WERI-Rb-1 (cell line): ENCODE data around the gene C20orf173.

Experiments
- DNase-seq: peaks from one replicate; pipeline ENCODE4 v3.0.0-alpha.2; 2020
- H3K27ac ChIP-seq: fragments of 250-450 bp; sonication (Bioruptor Pico); 2 replicates; pipeline ENCODE4 v1.5.1; 2020; ENCODE audit warnings: mild to moderate bottlenecking, moderate library complexity
- H3K27me3 ChIP-seq: fragments of 250-450 bp; sonication (Bioruptor Pico); 2 replicates; pipeline ENCODE4 v1.5.1; 2021; ENCODE audit warnings: mild to moderate bottlenecking, low read depth, moderate library complexity; ENCODE audit not compliant: insufficient read depth, severe bottlenecking
- H3K36me3 ChIP-seq: fragments of 250-450 bp; sonication (Bioruptor Pico); 2 replicates; pipeline ENCODE4 v1.5.1; 2020; ENCODE audit warnings: mild to moderate bottlenecking, moderate library complexity
- H3K4me3 ChIP-seq: 2 replicates; pipeline ENCODE4 v1.5.1; 2011; ENCODE audit warnings: low read depth, mild to moderate bottlenecking, control low read depth, low read length
- H3K9me3 ChIP-seq: fragments of 250-450 bp; sonication (Bioruptor Pico); 2 replicates; pipeline ENCODE4 v1.5.1; 2021; ENCODE audit warnings: mild to moderate bottlenecking, moderate library complexity; ENCODE audit not compliant: severe bottlenecking
- TF ChIP-seq, protein P1 (sequence below): IDR thresholded peaks from 2 replicates; pipeline ENCODE4 v1.5.1; 2011; ENCODE audit warnings: low read depth, mild to moderate bottlenecking, control low read depth, inconsistent platforms, low read length

C20orf173 gene

DNA sequence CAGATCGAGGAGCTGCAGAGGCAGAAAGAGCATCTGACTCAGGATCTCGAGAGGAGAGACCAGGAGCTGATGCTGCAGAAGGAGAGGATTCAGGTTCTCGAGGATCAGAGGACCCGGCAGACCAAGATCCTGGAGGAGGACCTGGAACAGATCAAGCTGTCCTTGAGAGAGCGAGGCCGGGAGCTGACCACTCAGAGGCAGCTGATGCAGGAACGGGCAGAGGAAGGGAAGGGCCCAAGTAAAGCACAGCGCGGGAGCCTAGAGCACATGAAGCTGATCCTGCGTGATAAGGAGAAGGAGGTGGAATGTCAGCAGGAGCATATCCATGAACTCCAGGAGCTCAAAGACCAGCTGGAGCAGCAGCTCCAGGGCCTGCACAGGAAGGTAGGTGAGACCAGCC is 26.2 kb downstream of the C20orf173 start:
- Histone ChIP-seq H3K4me3 (no peak overlapping the region), H3K27me3 (no peaks in the 10 kb centered on the region), H3K36me3 (peaks cover 73% of the 10 kb centered on the region), H3K9me3 (no peaks in the 10 kb centered on the region), H3K27ac (no peak overlapping the region)
- no peak for DNase-seq
- TF ChIP-seq, protein P1, sequence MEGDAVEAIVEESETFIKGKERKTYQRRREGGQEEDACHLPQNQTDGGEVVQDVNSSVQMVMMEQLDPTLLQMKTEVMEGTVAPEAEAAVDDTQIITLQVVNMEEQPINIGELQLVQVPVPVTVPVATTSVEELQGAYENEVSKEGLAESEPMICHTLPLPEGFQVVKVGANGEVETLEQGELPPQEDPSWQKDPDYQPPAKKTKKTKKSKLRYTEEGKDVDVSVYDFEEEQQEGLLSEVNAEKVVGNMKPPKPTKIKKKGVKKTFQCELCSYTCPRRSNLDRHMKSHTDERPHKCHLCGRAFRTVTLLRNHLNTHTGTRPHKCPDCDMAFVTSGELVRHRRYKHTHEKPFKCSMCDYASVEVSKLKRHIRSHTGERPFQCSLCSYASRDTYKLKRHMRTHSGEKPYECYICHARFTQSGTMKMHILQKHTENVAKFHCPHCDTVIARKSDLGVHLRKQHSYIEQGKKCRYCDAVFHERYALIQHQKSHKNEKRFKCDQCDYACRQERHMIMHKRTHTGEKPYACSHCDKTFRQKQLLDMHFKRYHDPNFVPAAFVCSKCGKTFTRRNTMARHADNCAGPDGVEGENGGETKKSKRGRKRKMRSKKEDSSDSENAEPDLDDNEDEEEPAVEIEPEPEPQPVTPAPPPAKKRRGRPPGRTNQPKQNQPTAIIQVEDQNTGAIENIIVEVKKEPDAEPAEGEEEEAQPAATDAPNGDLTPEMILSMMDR = no peak

DNA sequence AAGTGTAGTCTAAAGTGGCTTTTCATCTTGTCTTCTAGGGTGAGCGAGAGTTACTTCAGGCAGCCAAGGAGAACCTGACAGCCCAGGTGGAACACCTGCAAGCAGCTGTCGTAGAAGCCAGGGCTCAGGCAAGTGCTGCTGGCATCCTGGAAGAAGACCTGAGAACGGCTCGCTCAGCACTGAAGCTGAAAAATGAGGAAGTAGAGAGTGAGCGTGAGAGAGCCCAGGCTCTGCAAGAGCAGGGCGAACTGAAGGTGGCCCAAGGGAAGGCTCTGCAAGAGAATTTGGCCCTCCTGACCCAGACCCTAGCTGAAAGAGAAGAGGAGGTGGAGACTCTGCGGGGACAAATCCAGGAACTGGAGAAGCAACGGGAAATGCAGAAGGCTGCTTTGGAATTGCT is 27.1 kb downstream of the C20orf173 start:
- Histone ChIP-seq H3K27me3 (no peaks in the 10 kb centered on the region), H3K9me3 (no peaks in the 10 kb centered on the region), H3K4me3 (no peak overlapping the region), H3K27ac (no peak overlapping the region), H3K36me3 (peaks cover 83% of the 10 kb centered on the region)
- TF ChIP-seq, protein P1 = no peak
- DNase-seq = no peak

DNA sequence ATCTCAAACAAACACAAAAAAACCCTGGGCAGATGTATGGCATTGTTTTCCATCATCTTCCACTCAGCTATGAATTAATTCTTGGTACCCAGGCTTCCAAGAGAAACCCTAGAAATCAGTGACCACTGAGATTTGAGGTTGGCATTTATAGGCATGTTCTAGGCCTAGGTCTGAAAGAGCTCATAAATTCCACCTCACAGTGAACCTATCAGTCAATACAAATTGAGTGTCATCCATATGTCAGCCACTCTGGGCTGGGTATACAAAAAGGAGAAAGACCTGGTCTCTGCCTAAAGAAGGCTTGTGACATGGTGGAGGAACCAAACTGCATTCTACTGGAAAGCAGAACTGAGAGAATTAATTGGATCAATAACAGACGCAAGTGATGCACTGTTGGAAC is 30.2 kb downstream of the C20orf173 start:
- no peaks in the 10 kb centered on the region for H3K27me3 ChIP-seq
- no peaks in the 10 kb centered on the region for H3K9me3 ChIP-seq
- peaks cover 88% of the 10 kb centered on the region for H3K36me3 ChIP-seq
- no peak overlapping the region for H3K4me3 ChIP-seq
- TF ChIP-seq, protein P1 = no peak
- H3K27ac ChIP-seq = no peak overlapping the region
- DNase-seq = no peak

DNA sequence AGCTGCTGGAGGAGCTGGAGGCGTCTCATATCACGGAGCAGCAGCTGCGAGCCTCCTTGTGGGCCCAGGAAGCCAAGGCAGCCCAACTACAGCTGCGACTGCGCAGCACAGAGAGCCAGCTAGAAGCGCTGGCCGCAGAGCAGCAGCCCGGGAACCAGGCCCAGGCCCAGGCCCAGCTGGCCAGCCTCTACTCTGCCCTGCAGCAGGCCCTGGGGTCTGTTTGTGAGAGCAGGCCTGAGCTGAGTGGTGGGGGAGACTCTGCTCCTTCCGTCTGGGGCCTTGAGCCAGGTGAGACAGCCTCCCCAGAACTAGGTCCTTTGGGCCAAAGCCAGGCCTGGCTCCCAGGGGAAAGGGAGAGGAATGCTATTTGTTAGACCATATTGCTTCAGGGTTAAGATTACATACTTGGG is 31.7 kb downstream of the C20orf173 start:
- Histone ChIP-seq H3K4me3 (no peak overlapping the region), H3K27me3 (no peaks in the 10 kb centered on the region), H3K27ac (no peak overlapping the region), H3K9me3 (no peaks in the 10 kb centered on the region), H3K36me3 (peaks cover 88% of the 10 kb centered on the region)
- TF ChIP-seq, protein P1 = no peak
- no peak for DNase-seq

DNA sequence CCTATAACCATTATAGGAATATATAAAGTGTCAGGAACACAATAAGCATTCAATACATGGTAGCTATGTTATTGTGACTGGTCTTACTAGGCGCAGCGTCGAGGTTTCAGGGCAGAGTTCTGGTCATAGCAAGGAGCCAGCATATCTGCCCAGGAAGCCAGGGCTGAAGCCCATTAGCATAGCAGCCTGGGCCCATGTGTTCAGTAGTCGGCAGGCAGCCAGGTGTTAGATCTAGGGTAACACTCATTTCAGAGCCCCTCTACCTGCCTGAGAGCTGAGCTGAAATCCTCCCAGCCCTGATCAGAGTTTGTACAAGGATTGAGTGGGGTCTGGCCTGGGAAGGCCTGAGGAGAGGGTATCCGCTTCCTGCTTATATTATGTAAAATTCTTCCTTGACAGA is 32.1 kb downstream of the C20orf173 start:
- H3K27ac ChIP-seq = no peak overlapping the region

DNA sequence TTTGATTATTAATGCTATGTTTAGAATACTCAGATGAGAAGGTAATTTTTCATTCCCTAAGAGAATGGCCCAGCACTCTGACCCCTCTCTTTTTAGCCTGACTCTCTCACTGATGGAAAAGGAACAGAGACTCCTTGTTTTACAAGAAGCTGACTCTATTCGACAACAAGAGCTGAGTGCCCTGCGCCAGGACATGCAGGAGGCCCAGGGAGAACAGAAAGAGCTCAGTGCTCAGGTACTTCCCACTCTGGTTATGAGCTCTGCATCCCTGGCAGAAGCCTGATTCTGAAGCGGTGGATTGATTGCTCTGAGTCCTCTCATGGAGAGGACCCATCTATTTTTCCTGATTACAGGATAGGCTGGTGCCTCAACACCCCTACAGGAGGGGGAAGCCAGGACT is 33.0 kb downstream of the C20orf173 start:
- H3K36me3 ChIP-seq = peaks cover 85% of the 10 kb centered on the region
- no peak overlapping the region for H3K4me3 ChIP-seq
- H3K27me3 ChIP-seq = no peaks in the 10 kb centered on the region
- no peak overlapping the region for H3K27ac ChIP-seq
- H3K9me3 ChIP-seq = no peaks in the 10 kb centered on the region
- TF ChIP-seq, protein P1 = no peak
- no peak for DNase-seq

More for the DNA sequence above, 32.1 kb downstream of the C20orf173 start:
- no peaks in the 10 kb centered on the region for H3K9me3 ChIP-seq
- no peak overlapping the region for H3K4me3 ChIP-seq
- TF ChIP-seq, protein P1 = no peak
- H3K36me3 ChIP-seq = peaks cover 88% of the 10 kb centered on the region
- H3K27me3 ChIP-seq = no peaks in the 10 kb centered on the region
- DNase-seq = no peak
